Cardiac fibroblast (primary cell): Measurements from ENCODE around the gene CYTH1.

ENCODE experiments used
- DNase-seq, 2 donors: peaks; one replicate each; pipeline versions ENCODE4 v3.0.0 to v3.0.0-alpha.2; 2010; ENCODE audit warnings: low read depth in 2 of 2
- H3K4me3 ChIP-seq, 2 donors: replicated peaks in 1 of 2; 1 replicate in 1 of 2; 2 replicates in 1 of 2; pipeline ENCODE4 v1.5.1; 2011; ENCODE audit warnings: low read depth in 2 of 2, low read length in 2 of 2, mild to moderate bottlenecking in 2 of 2, moderate library complexity in 1 of 2
- TF ChIP-seq, protein P1 (sequence below): IDR thresholded peaks from one replicate; pipeline ENCODE4 v1.5.1; 2011; ENCODE audit warnings: low read depth, mild to moderate bottlenecking, low read length, inconsistent platforms

CYTH1 gene

DNA sequence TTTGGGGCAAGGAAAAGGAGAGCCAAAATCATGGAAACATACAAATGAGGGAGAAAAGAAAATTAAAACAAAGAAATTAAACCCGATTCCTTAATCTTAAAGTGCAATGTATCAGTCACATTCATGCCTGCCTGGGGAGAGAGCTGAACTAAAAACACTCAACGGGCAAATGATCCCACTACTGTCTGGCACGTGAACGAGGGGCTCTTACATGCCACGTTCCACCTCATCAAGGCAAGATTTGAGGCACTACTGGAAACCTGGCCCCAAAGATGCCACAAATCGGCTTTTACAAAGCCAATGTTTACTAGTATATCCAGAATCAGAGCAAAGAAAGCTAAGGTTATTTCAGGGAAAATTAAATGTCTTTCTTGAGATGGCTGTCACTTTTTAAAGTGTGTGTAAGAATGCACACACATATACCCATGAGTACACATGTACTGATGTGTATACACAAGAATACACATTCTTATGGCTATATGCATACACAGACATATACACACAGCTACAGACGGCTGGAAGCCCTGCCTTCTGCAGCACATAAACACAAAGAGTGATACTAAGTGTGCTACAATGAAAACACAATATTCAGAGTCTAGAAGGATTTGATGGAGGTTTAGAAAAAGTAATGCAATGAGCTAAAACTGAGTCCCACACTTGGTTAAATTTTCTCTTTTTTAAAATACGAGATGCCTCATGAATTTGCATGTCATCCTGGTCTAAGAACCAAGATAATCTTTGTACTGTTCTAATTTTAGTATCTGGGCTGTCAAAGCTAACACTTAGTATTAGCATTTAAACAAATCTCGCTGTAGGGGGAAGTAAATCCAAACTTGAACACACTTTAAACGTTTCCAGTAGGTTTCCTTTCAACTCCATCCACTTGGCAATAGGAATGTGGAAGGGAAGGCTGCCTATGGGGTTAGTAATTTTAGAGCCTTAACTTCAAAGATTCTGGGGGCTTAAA, 85.8 kb downstream of the CYTH1 start:
- no peak for DNase-seq
- no peak overlapping the region for H3K4me3 ChIP-seq
- TF ChIP-seq, protein P1, sequence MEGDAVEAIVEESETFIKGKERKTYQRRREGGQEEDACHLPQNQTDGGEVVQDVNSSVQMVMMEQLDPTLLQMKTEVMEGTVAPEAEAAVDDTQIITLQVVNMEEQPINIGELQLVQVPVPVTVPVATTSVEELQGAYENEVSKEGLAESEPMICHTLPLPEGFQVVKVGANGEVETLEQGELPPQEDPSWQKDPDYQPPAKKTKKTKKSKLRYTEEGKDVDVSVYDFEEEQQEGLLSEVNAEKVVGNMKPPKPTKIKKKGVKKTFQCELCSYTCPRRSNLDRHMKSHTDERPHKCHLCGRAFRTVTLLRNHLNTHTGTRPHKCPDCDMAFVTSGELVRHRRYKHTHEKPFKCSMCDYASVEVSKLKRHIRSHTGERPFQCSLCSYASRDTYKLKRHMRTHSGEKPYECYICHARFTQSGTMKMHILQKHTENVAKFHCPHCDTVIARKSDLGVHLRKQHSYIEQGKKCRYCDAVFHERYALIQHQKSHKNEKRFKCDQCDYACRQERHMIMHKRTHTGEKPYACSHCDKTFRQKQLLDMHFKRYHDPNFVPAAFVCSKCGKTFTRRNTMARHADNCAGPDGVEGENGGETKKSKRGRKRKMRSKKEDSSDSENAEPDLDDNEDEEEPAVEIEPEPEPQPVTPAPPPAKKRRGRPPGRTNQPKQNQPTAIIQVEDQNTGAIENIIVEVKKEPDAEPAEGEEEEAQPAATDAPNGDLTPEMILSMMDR: no peak

DNA sequence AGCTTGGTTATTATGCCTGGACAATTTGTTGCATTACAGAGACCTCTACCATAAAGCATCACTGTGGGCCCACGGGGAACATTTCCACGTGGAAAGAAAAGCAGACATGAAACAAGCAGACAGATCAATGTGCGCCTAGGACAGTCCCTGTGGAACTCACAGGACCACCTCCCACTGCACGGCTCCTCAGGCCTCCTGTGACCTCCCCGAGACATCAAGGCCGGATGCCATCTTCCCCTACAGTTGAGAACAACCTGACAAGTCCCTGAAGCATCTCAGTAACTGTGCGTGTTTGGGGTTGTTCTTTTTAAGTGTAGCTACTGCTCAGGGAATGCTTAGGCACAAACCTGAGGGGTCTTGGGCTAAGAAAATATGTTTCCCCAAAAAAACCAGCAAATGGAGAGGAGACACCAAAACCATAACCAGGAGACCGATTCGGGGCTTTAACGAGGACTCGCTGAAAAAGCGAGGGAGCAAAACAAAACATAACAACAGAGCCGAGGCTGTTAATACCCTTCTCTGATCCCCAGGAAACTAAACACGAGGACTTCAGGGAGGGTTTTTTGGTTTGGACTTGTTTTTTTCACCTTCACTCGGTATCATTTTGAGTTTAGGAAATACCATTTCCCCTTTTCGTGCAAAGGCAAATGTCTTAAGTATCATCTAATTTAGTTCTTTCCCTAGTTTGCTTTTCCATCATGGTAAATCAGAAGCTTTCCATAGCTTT, 87.1 kb downstream of the CYTH1 start:
- TF ChIP-seq, protein P1: no peak
- no peak for DNase-seq

DNA sequence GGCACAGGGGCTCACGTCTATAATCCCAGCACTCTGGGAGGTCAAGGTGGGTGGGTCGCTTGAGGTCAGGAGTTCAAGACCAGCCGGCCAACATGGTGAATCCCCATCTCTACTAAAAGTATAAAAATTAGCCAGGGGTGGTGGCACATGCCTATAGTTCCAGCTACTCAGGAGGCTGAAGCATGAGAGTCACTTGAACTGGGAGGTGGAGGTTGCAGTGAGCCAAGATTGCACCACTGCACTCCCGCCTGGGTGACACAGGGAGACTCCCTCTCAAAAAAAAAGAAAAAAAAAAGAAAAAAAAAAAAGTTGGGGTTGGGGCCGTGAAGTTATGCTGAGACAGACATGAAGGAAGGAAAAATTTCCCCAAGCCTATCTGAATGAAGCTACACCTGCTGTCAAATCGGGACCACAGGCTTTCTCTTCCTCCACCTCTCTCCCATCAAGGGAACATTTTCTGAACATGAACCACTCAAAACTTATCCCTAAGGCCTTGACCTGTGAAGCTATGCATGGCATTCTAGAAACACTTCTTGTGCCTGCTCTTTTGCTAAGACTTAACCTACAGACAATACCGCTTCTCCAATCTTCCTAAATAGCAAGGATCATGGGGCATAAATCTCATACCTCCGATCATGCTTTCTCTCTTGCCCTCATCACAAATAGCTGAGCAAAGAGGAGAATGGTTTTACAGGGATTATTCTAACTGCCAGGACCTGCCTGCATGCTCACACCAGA, 88.6 kb downstream of the CYTH1 start:
- DNase-seq: no peak
- no peak overlapping the region for H3K4me3 ChIP-seq
- TF ChIP-seq, protein P1: no peak

More for the DNA sequence above, 87.1 kb downstream of the CYTH1 start:
- no peak overlapping the region for H3K4me3 ChIP-seq

DNA sequence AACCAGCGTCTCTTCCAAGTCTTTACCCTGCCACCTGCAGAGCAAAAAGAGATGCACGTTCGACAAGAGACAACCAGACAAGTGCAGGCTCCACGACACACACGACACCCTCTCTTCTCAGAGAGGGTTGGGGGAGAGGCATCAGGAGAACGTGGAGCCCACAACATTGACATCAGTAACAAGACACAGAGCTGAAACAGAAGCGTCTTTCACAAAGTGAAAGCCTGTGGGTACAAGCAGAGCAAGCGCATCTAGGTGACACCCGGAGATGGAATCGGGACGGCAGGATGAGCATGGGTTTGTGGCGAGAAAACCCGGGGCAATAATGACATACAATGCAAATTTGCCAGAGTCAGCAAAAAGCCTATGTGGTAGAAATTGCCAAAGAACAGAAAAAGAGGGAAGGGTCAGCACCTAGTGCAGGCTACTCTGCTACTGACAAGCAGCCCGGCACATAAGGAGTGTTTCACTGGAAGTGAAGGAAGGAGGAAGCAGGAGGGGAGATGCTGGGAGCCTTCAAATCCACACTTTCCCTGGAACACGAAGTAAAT, 89.5 kb downstream of the CYTH1 start:
- no peak for DNase-seq
- TF ChIP-seq, protein P1: no peak
- no peak overlapping the region for H3K4me3 ChIP-seq

DNA sequence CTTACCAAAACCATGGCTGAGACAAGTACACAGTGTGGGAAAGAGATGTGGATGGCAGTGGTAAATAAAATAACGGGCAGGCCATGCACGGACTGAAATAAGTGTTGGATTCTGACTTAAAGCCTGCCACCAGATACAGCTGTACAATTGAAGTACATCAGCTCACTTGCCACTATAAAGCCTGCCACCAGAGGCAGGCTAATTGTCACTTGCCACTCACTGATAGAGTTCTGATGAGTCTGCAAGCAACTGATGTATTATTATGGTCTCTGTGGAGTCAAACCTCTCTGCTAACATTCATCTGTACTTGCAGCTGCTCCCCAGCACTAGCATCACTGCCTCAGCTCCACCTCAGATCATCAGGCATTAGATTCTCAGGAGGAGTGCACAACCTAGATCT, 93.0 kb downstream of the CYTH1 start:
- H3K4me3 ChIP-seq: no peak overlapping the region
- no peak for DNase-seq
- TF ChIP-seq, protein P1: no peak

DNA sequence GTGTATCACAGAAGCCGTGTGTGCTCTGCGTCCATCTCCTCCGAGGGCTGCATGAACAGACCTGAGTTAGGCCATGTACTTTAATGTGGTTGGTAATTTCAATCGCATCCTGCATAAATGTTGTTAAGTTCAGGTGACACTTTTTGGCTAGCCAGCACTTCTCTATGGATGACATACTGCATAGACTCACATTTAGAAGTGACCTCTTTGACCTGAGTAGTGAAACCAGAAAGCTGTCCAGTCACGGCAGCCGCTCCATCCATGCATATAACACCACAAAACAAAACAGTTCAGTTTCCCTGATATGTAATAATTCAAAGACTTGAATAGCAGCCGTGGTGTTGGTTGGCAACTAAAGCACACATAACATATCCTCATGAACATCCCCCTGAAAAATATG, 94.1 kb downstream of the CYTH1 start:
- no peak overlapping the region for H3K4me3 ChIP-seq
- no peak for DNase-seq
- TF ChIP-seq, protein P1: no peak
